DMS153 (cell line): ENCODE data around the gene BIVM.
A peak's percentile ranks its signal among the peaks of the same experiment; 100 is the strongest.

Source experiments
- DNase-seq: peaks from one replicate; lab custom pipeline; 2025; lab: John Stamatoyannopoulos, UW

The BIVM gene

GRCh38 chr13:102845289-102845629, 46.3 kb downstream of the BIVM start:
- no peak for DNase-seq

DNA sequence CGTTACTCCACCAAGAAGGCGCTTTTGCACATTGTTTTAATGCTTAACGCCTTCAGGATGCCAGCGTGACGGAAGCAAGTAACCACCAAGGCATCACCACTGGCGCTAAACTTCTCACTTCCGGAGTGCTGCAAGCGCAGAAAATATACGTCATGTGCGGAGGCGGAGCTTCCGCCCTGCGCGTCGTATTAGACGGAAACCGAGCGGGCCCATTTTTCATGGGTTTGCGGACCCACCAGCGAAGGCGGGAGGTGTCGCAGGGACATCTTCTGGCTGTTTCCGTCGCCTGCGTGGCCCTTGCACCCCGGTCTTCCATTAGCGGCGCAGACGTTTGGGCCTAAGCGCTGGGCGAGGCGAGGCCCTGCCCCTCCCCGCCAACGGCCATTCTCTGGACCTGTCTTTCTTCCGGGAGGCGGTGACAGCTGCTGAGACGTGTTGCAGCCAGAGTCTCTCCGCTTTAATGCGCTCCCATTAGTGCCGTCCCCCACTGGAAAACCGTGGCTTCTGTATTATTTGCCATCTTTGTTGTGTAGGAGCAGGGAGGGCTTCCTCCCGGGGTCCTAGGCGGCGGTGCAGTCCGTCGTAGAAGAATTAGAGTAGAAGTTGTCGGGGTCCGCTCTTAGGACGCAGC, 46.8 kb downstream of the BIVM start, which contains the start of gene ERCC5:
Gene ERCC5 (plus strand): TSS at position 403 of the 631 bp plus-strand sequence. CDS start 235 bp downstream, outside the sequence.
- peak; percentile 86 for DNase-seq

DNA sequence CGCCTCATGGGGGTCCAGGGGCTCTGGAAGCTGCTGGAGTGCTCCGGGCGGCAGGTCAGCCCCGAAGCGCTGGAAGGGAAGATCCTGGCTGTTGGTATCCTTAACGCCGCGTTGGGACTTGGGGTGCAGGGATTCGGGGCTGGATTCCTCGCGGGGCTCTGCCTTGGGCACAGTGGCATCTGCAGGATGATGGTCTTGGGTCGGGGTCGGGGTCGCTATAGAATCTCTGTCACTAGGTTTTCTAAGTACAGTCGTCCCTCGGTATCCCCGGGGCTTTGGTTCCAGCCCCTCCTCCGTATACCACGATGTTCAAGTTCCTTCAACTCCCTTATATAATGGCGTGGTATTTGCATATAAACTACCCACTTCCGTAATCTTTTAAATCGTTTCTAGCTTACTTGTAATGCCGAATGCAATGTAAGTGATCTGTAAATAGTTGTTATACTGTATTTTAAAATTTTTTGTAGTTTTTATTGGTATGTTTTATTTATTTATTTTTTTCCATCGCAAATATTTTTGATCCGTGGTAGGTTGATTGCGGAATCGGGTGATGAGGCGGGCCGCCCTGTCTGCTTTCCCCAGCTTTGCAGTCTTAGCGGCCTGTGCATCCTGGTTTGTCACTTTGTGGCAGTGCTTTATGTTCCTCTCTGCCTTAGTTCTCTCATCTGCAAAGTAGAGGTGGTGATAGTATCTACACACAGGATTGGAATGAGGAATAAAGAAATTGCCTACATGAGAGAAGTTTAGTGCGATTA, 47.5 kb downstream of the BIVM start:
- DNase-seq = peak; percentile 10

DNA sequence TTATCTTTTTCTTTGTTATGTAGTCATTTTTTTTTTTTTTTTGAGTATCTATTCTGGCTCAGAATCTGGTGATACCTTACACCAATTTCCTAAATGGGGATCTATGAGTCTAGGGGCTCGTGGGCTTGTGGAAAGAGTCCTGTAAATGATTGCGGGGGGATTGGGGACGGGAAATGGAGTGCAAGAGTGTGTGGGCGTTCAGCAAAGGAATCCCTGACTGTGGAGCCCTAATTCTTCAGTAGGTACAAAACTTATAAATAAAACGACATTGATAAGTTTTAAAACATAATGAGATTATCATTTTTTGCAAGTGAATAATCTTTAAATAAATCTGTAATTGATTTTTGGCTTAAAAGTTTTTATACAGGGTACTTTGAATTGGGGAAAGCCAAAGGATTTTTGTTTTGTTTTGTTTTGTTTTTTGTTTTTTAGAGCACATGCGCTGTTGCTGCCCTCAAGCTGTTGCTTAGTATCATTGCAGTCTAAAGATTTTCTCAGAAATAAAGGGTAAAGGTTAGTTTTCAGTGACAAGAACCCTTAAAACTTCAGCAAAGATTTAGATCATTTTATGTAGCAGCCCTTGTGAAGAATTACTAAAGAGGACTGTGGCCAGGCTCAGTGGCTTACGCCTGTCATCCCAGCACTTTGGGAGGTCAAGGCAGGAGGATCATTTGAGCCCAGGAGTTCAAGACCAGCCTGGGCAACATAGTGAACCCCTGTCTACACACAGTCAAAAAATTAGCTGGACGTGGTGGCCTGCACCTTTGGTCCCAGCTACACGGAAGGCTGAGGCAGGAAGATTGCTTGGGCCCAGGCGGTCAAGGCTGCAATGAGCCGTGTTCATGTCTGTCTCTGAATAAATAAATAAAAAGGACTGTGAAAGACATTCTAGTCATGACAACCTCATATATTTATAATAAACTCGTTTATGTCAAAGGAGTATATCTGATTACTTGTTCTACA, 48.6 kb downstream of the BIVM start:
- DNase-seq = no peak

DNA sequence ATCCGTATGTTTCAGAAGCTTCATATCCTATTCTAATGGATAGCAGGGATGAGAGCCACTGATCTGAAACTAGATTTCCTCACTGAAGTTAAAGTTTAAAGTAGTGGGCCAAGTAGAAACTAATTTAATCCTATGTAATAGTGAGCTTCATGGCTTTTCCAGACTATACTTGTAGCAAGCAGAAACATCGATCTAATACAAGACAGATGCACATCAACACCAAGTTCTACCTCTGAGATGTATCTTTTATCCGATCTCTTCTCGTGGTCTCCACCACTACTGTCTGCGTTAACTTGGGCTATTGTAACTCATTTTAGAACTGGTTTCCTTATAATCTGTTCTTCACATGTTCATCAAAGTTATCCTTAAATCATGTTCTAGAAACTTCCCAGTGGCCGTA, 50.0 kb downstream of the BIVM start:
- DNase-seq = no peak

DNA sequence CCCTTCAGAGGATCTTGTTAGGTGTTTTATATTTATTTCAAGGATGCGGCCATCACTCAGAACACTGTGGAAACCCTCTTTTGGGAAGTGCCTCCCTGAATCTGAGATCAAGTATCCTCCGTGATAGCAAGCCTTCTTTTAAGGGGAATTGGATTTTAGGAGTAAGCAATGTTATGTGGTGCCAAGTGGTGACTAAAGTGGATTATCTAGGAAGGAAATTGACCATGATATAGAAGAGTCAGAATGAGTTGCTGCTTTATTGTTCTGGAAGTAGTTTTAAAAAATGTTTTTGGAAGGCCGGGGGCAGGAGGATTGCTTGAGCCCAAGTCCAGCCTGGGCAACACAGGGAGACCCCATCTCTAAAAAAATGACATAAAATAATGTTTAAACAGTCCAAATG, 53.6 kb downstream of the BIVM start:
- no peak for DNase-seq

GRCh38 chr13:102854675-102855074, 55.8 kb downstream of the BIVM start:
- peak; percentile 38 for DNase-seq

DNA sequence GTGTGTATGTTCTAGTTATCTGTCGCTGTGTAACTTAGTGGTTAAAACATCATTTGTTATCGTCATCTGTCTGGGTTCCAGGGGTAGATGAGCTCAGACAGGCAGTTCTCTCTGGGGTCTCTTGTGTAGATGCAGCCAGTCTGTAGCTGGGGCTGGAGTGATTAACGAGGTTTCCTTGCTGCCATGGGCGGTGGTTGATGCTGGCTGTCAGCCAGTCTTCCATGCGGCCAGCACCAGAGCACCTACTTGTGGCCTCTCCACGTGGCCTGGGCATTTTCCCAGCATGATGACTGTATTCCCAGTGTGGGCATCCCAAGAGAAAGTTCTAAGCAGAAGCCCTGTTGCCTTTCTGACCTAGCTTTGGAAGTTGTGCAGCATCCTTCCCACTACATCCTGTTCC, 57.6 kb downstream of the BIVM start:
- no peak for DNase-seq

GRCh38 chr13:102862624-102863210, 63.8 kb downstream of the BIVM start:
- no peak for DNase-seq

DNA sequence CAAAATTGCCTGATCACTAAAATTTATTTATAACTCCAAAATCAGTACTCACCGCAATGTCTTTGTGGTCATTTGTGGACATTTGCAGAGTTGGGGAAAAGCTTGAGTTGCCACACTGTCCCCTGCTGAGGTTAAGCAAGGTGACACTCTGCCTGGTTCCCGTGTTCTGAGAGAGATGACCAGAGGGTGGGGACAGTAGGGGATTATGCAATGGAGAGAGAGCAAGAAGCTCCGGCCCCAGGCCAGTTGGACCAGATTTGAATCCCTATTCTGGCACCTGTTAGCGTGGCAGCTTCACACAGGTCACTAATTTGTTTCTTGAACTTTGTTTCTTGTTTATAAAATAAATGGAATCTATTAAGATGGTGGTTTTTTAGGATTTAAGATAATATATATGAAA, 64.7 kb downstream of the BIVM start:
- DNase-seq = no peak

DNA sequence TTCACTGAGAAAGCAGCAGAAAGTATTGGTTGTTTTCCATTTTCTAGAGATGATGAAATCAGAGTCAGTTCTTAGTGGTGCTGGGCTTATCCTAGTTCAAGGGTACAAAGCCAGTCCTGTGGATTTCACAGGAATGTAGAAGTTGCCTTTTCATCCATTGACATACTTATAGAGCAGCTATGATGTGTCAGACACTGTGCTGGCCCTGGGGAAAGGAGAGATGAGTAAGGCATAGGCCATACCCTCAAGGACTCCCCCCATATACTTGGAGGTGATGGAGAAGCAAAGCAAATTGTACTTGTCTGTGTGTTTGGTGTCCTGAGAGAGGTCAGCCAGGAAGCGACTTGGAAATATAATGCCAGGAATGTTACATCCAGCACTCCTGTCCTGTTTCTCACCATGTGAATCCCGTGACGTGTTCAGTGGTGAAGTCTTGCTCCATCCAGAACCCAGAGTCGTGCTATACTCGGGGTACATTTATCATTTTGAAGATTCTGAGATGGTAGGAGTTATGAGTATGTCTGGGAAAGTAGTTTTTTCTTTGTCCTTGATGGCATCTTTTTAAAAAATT, 69.5 kb downstream of the BIVM start:
- no peak for DNase-seq

- DNase-seq = no peak
Observed at GRCh38 chr13:102869948-102870676, 71.2 kb downstream of the BIVM start.

- DNase-seq = no peak
Observed at GRCh38 chr13:102870677-102871415, 71.9 kb downstream of the BIVM start.

DNA sequence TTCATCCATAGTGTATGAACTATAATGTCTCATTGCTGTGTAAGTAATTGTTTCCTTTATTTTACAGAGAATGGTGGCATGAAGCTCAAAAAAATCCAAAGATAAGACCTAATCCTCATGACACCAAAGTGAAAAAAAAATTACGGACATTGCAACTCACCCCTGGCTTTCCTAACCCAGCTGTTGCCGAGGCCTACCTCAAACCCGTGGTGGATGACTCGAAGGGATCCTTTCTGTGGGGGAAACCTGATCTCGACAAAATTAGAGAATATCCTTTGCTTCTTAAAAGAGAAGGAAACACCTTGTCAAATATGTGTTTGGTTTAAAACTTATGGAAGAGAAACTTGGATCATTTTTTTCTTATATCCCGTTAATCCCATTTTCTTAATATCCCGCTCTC, 73.2 kb downstream of the BIVM start:
- DNase-seq = no peak

DNA sequence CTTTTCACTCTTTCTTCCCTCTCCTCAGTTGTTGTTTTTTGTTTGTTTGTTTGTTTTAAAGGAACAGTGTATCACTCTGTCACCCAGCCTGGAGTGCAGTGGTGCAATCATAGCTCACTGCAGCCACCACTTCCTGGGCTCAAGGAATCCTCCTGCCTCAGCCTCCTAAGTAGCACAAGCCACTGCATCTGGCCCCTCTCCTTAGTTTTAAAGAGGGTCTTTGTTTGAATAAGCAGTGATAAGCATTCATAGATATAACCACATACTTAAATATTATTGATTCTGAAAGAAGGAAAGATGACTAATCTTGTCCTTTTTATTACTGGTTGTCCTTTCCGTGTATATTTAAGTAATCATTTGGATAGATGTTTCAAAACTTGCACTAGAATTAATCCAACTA, 73.6 kb downstream of the BIVM start:
- DNase-seq = no peak

- DNase-seq = no peak
Observed at GRCh38 chr13:102873653-102874052, 74.7 kb downstream of the BIVM start.

- no peak for DNase-seq
Observed at GRCh38 chr13:102875256-102875655, 76.3 kb downstream of the BIVM start.

DNA sequence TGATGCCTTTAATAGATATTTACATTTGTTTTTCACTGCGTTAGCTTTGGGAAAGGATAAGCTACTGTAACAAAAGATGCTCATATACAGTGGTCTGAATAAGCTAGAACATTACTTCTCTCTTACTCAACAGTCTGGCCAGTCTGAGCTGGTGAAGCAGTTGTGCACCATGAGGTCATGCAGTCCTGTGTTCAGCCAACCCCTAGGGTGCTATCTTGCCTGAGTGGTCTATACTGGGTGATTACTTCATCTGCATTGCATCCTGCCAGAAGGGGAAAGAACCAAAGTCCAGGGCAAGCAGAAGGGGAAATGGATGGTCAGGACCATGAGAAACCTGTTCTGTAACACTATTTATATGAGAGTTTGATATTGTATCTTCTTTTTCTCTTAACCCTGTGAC, 78.4 kb downstream of the BIVM start:
- no peak for DNase-seq

GRCh38 chr13:102878481-102878880, 79.6 kb downstream of the BIVM start:
- DNase-seq = no peak

GRCh38 chr13:102879793-102880499, 81.0 kb downstream of the BIVM start:
- no peak for DNase-seq
